HFF-Myc (cell line): ENCODE data around the gene TBRG4.

Experiments
- DNase-seq: peaks from one replicate; pipeline ENCODE4 v3.0.0-alpha.2; 2011; ENCODE audit warnings: low read depth; ENCODE audit errors: extremely low read depth
- H3K4me3 ChIP-seq: replicated peaks from 2 replicates; pipeline ENCODE4 v1.5.1; 2011; ENCODE audit warnings: low read depth, mild to moderate bottlenecking, control low read depth, low read length
- TF ChIP-seq, protein P1 (sequence below): IDR thresholded peaks from 2 replicates; pipeline ENCODE4 v1.5.1; 2012; ENCODE audit warnings: mild to moderate bottlenecking, low read depth, low read length, control low read depth; ENCODE audit errors: missing control alignments

TBRG4 gene

GRCh38 chr7:45069444-45070253 is 41.8 kb downstream of the TBRG4 start:
- DNase-seq, result no peak
- no peak overlapping the region for H3K4me3 ChIP-seq
- TF ChIP-seq, protein P1, sequence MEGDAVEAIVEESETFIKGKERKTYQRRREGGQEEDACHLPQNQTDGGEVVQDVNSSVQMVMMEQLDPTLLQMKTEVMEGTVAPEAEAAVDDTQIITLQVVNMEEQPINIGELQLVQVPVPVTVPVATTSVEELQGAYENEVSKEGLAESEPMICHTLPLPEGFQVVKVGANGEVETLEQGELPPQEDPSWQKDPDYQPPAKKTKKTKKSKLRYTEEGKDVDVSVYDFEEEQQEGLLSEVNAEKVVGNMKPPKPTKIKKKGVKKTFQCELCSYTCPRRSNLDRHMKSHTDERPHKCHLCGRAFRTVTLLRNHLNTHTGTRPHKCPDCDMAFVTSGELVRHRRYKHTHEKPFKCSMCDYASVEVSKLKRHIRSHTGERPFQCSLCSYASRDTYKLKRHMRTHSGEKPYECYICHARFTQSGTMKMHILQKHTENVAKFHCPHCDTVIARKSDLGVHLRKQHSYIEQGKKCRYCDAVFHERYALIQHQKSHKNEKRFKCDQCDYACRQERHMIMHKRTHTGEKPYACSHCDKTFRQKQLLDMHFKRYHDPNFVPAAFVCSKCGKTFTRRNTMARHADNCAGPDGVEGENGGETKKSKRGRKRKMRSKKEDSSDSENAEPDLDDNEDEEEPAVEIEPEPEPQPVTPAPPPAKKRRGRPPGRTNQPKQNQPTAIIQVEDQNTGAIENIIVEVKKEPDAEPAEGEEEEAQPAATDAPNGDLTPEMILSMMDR, result no peak

- H3K4me3 ChIP-seq, result no peak overlapping the region
- TF ChIP-seq, protein P1, result no peak
- no peak for DNase-seq
These were observed 43.1 kb downstream of the TBRG4 start for GRCh38 chr7:45068236-45069023.

DNA sequence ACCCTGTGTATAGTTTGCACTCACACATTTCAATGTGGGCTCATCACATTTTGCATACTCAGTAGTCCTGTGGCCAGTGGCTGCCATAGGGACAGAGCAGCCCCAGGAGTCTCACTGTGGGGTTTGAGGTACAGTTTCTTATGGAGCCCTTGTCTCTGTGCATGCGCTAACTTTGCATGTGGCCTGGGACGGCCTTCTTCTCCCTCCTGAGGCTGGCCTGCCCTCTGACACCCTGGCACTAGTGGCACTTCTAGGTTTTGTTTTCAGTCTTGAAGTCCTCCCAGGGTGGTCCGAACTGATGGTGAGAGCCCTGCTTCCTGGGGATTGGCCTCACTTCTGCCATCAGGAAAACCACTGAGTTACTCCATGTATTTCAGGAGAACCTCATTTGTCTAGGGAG is 43.9 kb downstream of the TBRG4 start:
- no peak for DNase-seq
- TF ChIP-seq, protein P1, result no peak

GRCh38 chr7:45066409-45066808 is 45.1 kb downstream of the TBRG4 start:
- H3K4me3 ChIP-seq, result no peak overlapping the region
- TF ChIP-seq, protein P1, result no peak
- no peak for DNase-seq

More for the DNA sequence above, 43.9 kb downstream of the TBRG4 start:
- H3K4me3 ChIP-seq, result no peak overlapping the region

- no peak for DNase-seq
- TF ChIP-seq, protein P1, result no peak
- H3K4me3 ChIP-seq, result no peak overlapping the region
These were observed 46.2 kb downstream of the TBRG4 start for GRCh38 chr7:45065031-45065995.

GRCh38 chr7:45064047-45064725 is 47.3 kb downstream of the TBRG4 start:
- TF ChIP-seq, protein P1, result no peak
- H3K4me3 ChIP-seq, result no peak overlapping the region
- DNase-seq, result no peak
